GM18499 (cell line): Measurements from ENCODE around the gene CEP131.

Source experiments
- ATAC-seq: cut with Tn5 transposase; IDR thresholded peaks from one replicate; pipeline ENCODE4 v1.9.1; 2021; ENCODE audit warnings: moderate number of reproducible peaks; ENCODE audit not compliant: insufficient read depth, unreplicated experiment

Gene CEP131

GRCh38 chr17:81222906-81223761 is at the start of gene CEP131:
TSS of gene CEP131 (minus strand) at chr17:81222965. CDS start at chr17:81220056, 2,909 bp downstream.
- no peak for ATAC-seq

- no peak for ATAC-seq
Observed at GRCh38 chr17:81271226-81271625, 48.5 kb upstream of the CEP131 start.

DNA sequence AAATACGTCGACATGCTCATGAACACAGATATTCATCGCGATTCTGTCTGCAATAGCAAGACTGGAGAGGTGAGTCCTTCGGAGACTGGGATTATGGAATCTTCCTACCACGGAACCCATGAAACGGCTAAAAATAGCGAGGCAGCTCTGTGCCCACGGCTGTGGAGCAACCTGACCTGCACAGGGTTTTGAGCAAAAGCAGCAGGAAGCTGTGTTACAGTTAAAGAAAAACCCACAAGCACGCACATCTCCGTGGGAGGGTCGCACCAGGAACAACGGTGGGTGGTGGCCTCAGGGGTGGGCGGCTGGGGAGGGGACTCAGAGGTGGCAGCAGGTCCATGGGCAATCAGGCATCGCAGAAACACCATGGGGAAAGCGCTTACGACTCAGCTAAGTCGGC is 47.5 kb upstream of the CEP131 start:
- no peak for ATAC-seq

GRCh38 chr17:81267390-81268067 is 44.8 kb upstream of the CEP131 start:
- no peak for ATAC-seq

GRCh38 chr17:81265576-81265975 is 42.8 kb upstream of the CEP131 start:
- ATAC-seq = no peak

DNA sequence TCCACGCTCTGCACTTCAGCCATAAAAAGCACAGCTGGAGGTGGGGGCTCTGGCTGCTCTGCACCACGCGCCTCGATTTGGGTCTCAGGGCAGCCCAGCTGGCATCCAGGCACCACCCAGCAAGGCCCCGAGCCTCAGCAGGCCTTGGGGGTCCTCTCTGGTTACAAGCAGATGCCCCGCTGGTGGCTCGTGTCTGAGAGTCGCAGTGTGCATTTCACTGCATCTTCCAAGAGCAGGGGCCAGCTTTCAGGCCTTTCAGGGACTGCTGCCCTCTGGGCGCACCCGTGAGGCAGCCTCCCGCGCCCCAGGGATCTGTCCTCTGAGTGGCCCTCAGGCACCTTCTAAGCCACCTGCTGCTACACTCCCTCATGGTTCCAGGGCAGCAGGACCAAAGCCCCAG is 41.9 kb upstream of the CEP131 start:
- no peak for ATAC-seq

- no peak for ATAC-seq
Observed at GRCh38 chr17:81263371-81264181, 40.8 kb upstream of the CEP131 start.

DNA sequence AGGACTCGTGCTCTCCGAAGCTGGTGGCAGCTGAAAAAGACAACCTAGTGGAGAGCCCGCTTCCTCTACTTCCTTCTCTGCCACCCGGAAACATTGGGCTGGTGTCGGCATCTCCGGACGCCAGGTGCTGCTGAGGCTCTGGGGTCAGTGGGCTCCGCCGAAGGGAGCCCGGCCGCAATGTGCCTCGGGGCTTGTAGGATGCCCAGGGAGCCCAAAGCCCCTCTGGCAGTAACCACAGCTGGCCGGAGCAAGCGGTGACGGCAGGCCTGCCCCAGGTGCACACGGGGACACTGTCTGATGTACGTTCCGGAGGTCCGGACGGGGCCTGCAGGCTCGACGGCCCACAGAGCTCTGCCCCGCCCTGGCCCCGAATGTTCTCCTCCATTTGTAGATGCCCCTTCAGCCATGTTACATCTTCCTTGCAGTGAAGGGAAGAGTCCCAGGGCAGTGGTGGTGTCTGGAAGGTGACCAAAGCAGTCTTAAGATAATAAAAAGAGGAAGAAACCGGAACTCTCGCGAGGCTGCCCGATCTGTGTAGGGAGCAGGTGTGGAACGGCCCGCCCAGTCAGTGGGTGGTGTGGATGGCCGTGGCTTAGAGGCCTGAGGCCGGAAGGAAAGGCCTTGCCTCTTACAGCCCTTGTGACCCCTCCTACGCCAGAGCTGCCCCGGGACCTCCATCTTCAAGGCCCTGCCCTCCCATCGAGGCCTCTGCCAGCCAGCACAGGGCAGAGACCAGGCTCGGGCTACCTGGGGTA is 39.0 kb upstream of the CEP131 start:
- no peak for ATAC-seq

DNA sequence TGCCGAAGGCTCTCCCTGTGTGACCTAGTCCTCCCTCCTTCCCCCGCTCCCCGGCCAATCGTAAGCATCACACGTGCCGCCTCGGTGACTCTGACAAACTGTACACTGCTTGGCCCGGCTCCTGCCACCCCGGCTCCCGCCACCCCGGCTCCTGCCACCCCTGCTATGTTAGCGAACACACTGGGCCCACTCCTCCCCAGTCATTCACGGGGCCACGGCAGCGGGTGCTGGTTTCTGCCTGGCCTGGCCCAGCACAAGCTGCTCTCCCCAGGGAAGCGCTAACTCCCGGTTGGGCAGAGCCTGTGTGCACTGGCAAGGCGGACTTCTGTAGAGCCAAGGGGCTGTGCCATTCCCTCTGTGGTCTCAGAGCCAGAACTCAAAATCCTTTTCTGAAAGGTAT is 38.3 kb upstream of the CEP131 start:
- no peak for ATAC-seq

GRCh38 chr17:81260641-81261040 is 37.9 kb upstream of the CEP131 start:
- no peak for ATAC-seq

- no peak for ATAC-seq
Observed at GRCh38 chr17:81260171-81260570, 37.4 kb upstream of the CEP131 start.

DNA sequence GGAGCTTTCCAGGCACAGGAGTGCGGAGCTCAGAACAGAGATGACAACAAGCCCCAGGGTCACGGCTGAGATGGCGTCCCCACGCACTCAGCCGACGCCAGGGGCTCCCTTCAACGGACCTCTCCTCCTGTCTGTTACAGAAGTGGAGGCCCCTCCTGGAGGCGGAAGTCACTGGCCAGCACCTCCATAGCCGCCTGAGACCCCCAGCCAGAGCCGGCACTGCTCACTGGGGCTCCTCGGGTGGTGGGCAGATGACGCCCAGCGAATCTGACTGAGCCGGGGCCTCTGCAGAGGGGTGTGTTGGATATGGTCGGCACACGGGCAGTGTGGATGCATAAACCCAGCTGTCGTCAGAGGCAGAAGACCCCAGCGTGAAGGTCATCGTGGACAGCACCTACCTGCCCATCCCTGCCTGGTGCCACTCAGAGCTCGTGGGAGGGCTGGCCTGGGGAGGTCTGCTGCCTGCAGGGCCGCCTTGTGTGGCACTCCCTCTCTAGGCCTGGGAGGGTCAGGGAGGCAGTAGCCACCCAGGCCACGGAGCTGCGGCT is 36.4 kb upstream of the CEP131 start:
- ATAC-seq = no peak

DNA sequence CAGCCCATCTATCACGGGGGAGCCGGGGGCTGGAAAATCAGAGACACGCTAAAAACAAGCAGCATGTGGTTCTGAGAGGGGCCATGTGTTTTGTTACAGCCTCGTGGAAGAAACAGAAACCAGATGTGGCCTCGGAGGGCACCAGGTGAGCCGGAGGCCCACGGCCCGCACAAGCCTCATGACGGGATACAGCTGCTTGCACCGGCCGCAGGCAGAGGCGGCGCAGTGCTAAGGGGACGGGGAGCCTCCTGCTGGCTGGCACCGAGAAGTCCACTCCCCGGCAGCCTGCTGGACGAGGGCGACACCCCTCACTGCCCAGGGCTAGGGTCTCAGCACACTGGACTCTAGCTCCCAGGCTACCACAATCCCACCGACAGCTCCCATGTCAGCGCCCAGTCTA is 35.5 kb upstream of the CEP131 start:
- ATAC-seq = no peak

DNA sequence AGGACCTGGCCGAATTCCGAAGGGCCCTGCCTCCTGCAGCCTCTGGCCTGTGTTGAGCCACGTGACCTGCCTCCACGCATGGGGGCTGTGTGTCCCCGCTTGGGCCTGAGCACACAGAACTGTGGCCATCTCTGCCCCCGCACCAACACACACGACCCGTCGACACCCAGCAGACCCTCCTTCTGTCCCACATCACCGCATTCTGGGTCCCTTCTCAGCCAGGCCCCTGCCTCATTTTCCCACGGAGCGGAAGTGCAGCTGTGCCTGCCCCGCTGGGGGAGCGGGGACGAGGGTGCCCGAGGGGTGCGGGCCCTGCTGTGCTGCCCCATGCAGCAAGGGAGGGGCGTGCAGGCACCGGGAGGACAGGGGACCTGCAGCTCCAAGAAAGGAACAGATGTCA is 34.8 kb upstream of the CEP131 start:
- ATAC-seq = no peak

GRCh38 chr17:81256616-81257015 is 33.9 kb upstream of the CEP131 start:
- ATAC-seq = no peak

- ATAC-seq = no peak
Observed at GRCh38 chr17:81254955-81255717, 32.4 kb upstream of the CEP131 start.

DNA sequence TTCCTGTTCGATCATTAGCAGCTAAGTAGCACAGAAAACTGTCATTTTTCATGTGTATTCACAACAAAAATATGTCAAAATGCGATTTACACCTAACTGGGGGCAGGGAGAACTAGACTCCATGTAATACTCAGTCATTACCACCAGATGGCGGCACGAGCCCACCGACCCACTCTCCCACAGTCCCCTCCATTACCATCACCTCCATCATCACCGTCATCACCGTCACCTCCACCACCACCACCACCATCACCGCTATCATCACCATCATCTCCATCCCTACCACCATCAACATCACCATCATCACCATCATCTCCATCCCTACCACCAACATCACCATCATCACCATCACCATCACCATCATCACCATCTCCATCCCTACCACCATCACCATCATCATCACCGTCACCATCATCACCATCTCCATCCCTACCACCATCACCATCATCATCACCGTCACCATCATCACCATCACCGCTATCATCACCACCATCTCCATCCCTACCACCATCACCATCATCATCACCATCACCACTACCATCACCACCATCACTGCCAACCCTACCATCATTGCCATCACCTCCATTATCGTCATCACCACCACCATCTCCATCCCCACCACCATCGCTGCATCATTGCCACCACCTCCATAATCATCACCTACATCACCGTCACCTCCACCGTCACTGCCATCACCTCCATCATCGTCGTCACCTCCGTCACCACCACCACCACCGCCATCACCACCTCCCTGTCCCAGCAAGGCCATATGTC is 30.8 kb upstream of the CEP131 start:
- ATAC-seq = no peak

GRCh38 chr17:81252987-81253329 is 30.2 kb upstream of the CEP131 start:
- no peak for ATAC-seq
